HEK293 (cell line): ENCODE results near the gene SUSD6.
A peak's percentile ranks its signal among the peaks of the same experiment; 100 is the strongest.

Source experiments
- CTCF ChIA-PET: fragments of 350-600 bp; formaldehyde crosslinking; extraction: SDS; loops from one replicate; lab custom pipeline; 2021; ENCODE audit warnings: antibody characterized with exemption; lab: Yijun Ruan, JAX
- POLR2A ChIA-PET: fragments of 300-600 bp; formaldehyde crosslinking; extraction: SDS; loops from one replicate; lab custom pipeline; 2020; ENCODE audit warnings: antibody characterized with exemption, inconsistent platforms; lab: Yijun Ruan, JAX
- H3K27ac ChIP-seq: fragments of 200-500 bp; sonication (Bioruptor generic); 2 replicates; pipeline ENCODE4 v1.5.1; 2014; ENCODE audit warnings: low read depth, low read length, control low read depth, inconsistent platforms; ENCODE audit errors: extremely low read depth
- H3K36me3 ChIP-seq, 2 experiments: fragments of 200-500 bp in 1 of 2; sonication (Bioruptor generic) in 1 of 2; 1 replicate in 1 of 2; 2 replicates in 1 of 2; pipeline ENCODE4 v1.5.1; 2014 to 2017; ENCODE audit warnings: inconsistent platforms in 2 of 2, low read length in 2 of 2; ENCODE audit not compliant: control insufficient read depth in 2 of 2, insufficient read depth in 1 of 2
- H3K4me1 ChIP-seq: fragments of 200-500 bp; sonication (Bioruptor generic); 2 replicates; pipeline ENCODE4 v1.5.1; 2014; ENCODE audit warnings: mild to moderate bottlenecking, low read length, inconsistent platforms; ENCODE audit not compliant: control insufficient read depth, insufficient read depth
- H3K4me3 ChIP-seq: 2 replicates; pipeline ENCODE4 v1.5.1; 2011; ENCODE audit warnings: low read depth, mild to moderate bottlenecking, control low read depth, low read length, moderate library complexity
- H3K9me3 ChIP-seq: fragments of 200-500 bp; sonication (Bioruptor generic); 2 replicates; pipeline ENCODE4 v1.5.1; 2014; ENCODE audit warnings: low read depth, low read length, inconsistent platforms; ENCODE audit not compliant: control insufficient read depth, insufficient read depth
- FEZF1 ChIP-seq: fragments of 450-650 bp; formaldehyde crosslinking; IDR thresholded peaks from 2 replicates; pipeline ENCODE4 v1.5.1; 2016; ENCODE audit warnings: missing biosample characterization, missing genetic modification characterization
- KLF7 ChIP-seq: fragments of 450-650 bp; formaldehyde crosslinking; IDR thresholded peaks from 2 replicates; pipeline ENCODE4 v1.5.1; 2016; ENCODE audit warnings: missing biosample characterization, missing genetic modification characterization, borderline replicate concordance
- MZF1 ChIP-seq: fragments of 450-650 bp; formaldehyde crosslinking; IDR thresholded peaks from 2 replicates; pipeline ENCODE4 v1.5.1; 2017; ENCODE audit warnings: missing biosample characterization, missing genetic modification characterization, borderline replicate concordance
- PRDM1 ChIP-seq: fragments of 450-650 bp; formaldehyde crosslinking; IDR thresholded peaks from 2 replicates; pipeline ENCODE4; 2016; ENCODE audit warnings: missing biosample characterization, missing genetic modification characterization
- RBAK ChIP-seq: fragments of 450-650 bp; formaldehyde crosslinking; IDR thresholded peaks from 2 replicates; pipeline ENCODE4 v1.5.1; 2016; ENCODE audit warnings: missing biosample characterization, missing genetic modification characterization
- YY1 ChIP-seq: fragments of 450-650 bp; formaldehyde crosslinking; IDR thresholded peaks from 2 replicates; pipeline ENCODE4 v1.5.1; 2018; ENCODE audit warnings: missing biosample characterization, missing genetic modification characterization
- ZNF133 ChIP-seq: fragments of 450-650 bp; formaldehyde crosslinking; IDR thresholded peaks from 2 replicates; pipeline ENCODE4 v1.5.1; 2016; ENCODE audit warnings: missing biosample characterization, missing genetic modification characterization
- ZNF138 ChIP-seq: fragments of 450-650 bp; formaldehyde crosslinking; IDR thresholded peaks from 2 replicates; pipeline ENCODE4 v1.5.1; 2016; ENCODE audit warnings: missing biosample characterization, missing genetic modification characterization, borderline replicate concordance
- ZNF175 ChIP-seq: fragments of 450-650 bp; formaldehyde crosslinking; IDR thresholded peaks from 2 replicates; pipeline ENCODE4 v1.5.1; 2016; ENCODE audit warnings: missing biosample characterization, missing genetic modification characterization
- ZNF221 ChIP-seq: fragments of 450-650 bp; formaldehyde crosslinking; IDR thresholded peaks from 2 replicates; pipeline ENCODE4 v1.5.1; 2017; ENCODE audit warnings: missing biosample characterization, missing genetic modification characterization, borderline replicate concordance
- ZNF302 ChIP-seq: fragments of 450-650 bp; formaldehyde crosslinking; IDR thresholded peaks from 2 replicates; pipeline ENCODE4 v1.5.1; 2016; ENCODE audit warnings: missing biosample characterization, missing genetic modification characterization, low read depth
- ZNF366 ChIP-seq: fragments of 450-650 bp; formaldehyde crosslinking; conservative IDR thresholded peaks from 2 replicates; pipeline ENCODE4 v1.5.1; 2016; ENCODE audit warnings: missing biosample characterization, missing genetic modification characterization
- ZNF404 ChIP-seq: fragments of 450-650 bp; formaldehyde crosslinking; IDR thresholded peaks from 2 replicates; pipeline ENCODE4 v1.5.1; 2017; ENCODE audit warnings: missing biosample characterization, missing genetic modification characterization
- ZNF473 ChIP-seq: fragments of 450-650 bp; formaldehyde crosslinking; IDR thresholded peaks from 2 replicates; pipeline ENCODE4 v1.5.1; 2017; ENCODE audit warnings: missing biosample characterization, missing genetic modification characterization
- ZNF571 ChIP-seq: fragments of 450-650 bp; formaldehyde crosslinking; IDR thresholded peaks from 2 replicates; pipeline ENCODE4 v1.5.0; 2017; ENCODE audit warnings: missing biosample characterization, missing genetic modification characterization
- ZNF776 ChIP-seq: fragments of 450-650 bp; formaldehyde crosslinking; IDR thresholded peaks from 2 replicates; pipeline ENCODE4 v1.5.0; 2017; ENCODE audit warnings: missing biosample characterization, missing genetic modification characterization, borderline replicate concordance
- TF ChIP-seq, protein P1 (sequence below): fragments of 450-650 bp; formaldehyde crosslinking; conservative IDR thresholded peaks from 2 replicates; pipeline ENCODE4 v1.5.1; 2016; ENCODE audit warnings: low read depth, missing biosample characterization, missing genetic modification characterization
- TF ChIP-seq, protein P2 (sequence below): fragments of 450-650 bp; formaldehyde crosslinking; IDR thresholded peaks from 2 replicates; pipeline ENCODE4; 2016; ENCODE audit warnings: missing biosample characterization, missing genetic modification characterization
- TF ChIP-seq, protein P3 (sequence below): fragments of 450-650 bp; formaldehyde crosslinking; IDR thresholded peaks from 2 replicates; pipeline ENCODE4 v1.5.1; 2016; ENCODE audit warnings: missing biosample characterization, missing genetic modification characterization
- TF ChIP-seq, protein P4 (sequence below): fragments of 450-650 bp; IDR thresholded peaks from 2 replicates; pipeline ENCODE4 v1.5.1; 2018; ENCODE audit warnings: missing biosample characterization, missing genetic modification characterization
- TF ChIP-seq, protein P5 (sequence below): fragments of 450-650 bp; formaldehyde crosslinking; IDR thresholded peaks from 2 replicates; pipeline ENCODE4 v1.5.1; 2016; ENCODE audit warnings: missing biosample characterization, missing genetic modification characterization

Gene SUSD6

DNA sequence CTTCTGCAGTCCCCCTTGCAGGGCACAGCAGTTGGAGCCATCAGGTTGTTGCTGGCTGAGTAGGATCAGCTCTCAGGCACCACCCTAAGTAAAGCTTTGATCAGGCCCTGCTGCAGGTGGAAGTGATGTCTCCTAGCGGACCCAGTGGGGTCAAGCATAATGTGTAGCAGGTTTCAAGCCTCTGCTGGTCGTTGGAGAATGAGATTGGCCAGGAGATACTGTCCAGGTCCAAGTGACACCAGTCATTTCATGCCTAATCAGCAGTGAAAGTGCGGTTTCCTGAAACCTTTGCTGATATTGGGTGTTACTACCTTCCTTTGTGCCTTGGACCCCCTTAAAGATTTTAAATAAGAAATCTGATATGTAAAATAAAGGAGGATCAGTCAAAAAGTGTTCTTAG lies 72.6 kb downstream of the SUSD6 start (continued):
- TF ChIP-seq, protein P1, sequence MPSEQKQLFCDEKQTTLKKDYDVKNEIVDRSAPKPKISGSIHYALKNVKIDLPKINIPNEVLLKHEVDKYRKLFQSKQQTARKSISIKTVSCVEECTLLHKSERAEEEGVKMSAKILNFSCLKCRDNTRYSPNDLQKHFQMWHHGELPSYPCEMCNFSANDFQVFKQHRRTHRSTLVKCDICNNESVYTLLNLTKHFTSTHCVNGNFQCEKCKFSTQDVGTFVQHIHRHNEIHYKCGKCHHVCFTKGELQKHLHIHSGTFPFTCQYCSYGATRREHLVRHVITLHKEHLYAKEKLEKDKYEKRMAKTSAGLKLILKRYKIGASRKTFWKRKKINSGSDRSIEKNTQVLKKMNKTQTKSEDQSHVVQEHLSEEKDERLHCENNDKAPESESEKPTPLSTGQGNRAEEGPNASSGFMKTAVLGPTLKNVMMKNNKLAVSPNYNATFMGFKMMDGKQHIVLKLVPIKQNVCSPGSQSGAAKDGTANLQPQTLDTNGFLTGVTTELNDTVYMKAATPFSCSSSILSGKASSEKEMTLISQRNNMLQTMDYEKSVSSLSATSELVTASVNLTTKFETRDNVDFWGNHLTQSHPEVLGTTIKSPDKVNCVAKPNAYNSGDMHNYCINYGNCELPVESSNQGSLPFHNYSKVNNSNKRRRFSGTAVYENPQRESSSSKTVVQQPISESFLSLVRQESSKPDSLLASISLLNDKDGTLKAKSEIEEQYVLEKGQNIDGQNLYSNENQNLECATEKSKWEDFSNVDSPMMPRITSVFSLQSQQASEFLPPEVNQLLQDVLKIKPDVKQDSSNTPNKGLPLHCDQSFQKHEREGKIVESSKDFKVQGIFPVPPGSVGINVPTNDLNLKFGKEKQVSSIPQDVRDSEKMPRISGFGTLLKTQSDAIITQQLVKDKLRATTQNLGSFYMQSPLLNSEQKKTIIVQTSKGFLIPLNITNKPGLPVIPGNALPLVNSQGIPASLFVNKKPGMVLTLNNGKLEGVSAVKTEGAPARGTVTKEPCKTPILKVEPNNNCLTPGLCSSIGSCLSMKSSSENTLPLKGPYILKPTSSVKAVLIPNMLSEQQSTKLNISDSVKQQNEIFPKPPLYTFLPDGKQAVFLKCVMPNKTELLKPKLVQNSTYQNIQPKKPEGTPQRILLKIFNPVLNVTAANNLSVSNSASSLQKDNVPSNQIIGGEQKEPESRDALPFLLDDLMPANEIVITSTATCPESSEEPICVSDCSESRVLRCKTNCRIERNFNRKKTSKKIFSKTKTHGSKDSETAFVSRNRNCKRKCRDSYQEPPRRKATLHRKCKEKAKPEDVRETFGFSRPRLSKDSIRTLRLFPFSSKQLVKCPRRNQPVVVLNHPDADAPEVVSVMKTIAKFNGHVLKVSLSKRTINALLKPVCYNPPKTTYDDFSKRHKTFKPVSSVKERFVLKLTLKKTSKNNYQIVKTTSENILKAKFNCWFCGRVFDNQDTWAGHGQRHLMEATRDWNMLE (tag by site-specific recombination), result no peak
- no peak for TF ChIP-seq FEZF1 (tag by site-specific recombination)

DNA sequence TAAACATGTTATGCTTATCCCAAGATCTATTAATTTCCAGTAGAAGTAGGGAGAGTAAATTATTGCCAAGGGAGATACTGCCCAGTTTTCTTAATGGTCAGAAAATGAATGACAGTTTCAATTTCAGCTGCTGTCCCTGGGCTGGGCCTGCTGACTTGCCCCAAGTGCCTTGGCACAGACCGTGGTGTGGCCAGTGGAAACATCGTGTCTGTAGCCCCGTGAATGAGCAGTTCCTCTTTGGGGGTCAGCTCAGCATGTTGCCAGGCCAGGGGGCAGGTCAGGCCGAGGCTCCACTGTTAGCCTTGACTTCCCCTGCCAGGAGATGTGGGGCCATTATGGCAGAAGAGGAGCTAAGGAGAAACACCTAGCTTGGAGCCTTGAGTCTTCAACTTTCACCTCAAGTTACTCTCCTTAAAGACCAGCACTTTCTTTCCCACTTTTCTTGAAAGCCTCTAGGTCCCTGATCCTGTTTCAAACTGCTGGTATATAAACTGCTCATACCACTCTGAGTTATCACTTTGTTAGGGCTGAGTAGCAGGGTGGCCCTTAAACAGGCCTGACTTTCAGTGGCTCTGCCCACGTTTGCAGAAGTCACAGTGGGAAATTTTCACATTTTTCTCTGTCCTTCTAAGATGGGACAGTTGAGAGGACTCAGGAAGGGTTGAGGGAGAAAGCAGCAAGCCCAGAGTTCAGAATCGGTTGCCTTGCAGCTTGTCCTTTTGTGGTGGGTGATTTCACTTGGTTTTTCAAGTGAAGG lies 73.2 kb downstream of the SUSD6 start:
- H3K27ac ChIP-seq, result no peak overlapping the region
- H3K4me3 ChIP-seq, result no peak overlapping the region
- POLR2A ChIA-PET, result no interaction called here
- no peak for TF ChIP-seq ZNF366 (tag by site-specific recombination)
- TF ChIP-seq PRDM1, result 0 out of 2 replicates have a peak, but pooled peaks have one; percentile 38
- CTCF ChIA-PET, result interaction anchor here (0.7 kb wide), 1 partner anchor 149 kb away, joined by 3 read pairs; no protein-coding TSS in a partner anchor
- no peaks in the 10 kb centered on the region for H3K36me3 ChIP-seq
- H3K9me3 ChIP-seq, result no peaks in the 10 kb centered on the region
- H3K4me1 ChIP-seq, result peaks cover 6% of the 10 kb centered on the region; the same call in 1 of the 2 replicates

DNA sequence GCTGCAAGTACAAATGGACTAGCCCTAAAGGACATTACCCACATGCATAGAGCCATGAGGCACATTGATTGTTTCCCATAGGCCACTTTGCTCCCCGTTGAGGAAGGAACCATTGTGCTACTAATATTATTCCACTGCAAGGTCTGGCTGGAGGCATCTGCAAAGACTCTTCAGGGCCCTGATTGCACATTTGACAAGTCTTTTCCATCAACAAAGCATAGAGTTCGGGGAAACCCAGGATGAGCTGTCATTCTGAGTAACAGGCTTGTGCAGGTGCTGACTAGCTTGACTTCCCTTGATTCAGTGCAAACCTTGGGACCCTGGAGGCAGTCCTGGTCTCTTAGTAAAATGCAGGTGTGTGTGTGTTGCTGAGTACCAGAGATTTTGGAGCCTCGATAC lies 73.8 kb downstream of the SUSD6 start:
- H3K36me3 ChIP-seq, result no peaks in the 10 kb centered on the region
- peaks cover 6% of the 10 kb centered on the region; the same call in 1 of the 2 replicates for H3K4me1 ChIP-seq
- POLR2A ChIA-PET, result no interaction called here
- CTCF ChIA-PET, result interaction anchor here (0.5 kb wide), 1 partner anchor 263 kb away, joined by 3 read pairs; no protein-coding TSS in a partner anchor
- H3K9me3 ChIP-seq, result no peaks in the 10 kb centered on the region
- no peak overlapping the region for H3K27ac ChIP-seq
- H3K4me3 ChIP-seq, result no peak overlapping the region
- TF ChIP-seq KLF7 (tag by site-specific recombination), result no peak
- no peak for TF ChIP-seq YY1
- TF ChIP-seq ZNF473 (tag by site-specific recombination), result no peak
- TF ChIP-seq, protein P2, sequence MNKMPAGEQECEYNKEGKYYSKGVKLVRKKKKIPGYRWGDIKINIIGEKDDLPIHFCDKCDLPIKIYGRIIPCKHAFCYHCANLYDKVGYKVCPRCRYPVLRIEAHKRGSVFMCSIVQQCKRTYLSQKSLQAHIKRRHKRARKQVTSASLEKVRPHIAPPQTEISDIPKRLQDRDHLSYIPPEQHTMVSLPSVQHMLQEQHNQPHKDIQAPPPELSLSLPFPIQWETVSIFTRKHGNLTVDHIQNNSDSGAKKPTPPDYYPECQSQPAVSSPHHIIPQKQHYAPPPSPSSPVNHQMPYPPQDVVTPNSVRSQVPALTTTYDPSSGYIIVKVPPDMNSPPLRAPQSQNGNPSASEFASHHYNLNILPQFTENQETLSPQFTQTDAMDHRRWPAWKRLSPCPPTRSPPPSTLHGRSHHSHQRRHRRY (tag by site-specific recombination), result no peak
- no peak for TF ChIP-seq ZNF776 (tag by site-specific recombination)
- no peak for TF ChIP-seq ZNF221 (tag by site-specific recombination)
- TF ChIP-seq ZNF404 (tag by site-specific recombination), result no peak
- TF ChIP-seq, protein P3, sequence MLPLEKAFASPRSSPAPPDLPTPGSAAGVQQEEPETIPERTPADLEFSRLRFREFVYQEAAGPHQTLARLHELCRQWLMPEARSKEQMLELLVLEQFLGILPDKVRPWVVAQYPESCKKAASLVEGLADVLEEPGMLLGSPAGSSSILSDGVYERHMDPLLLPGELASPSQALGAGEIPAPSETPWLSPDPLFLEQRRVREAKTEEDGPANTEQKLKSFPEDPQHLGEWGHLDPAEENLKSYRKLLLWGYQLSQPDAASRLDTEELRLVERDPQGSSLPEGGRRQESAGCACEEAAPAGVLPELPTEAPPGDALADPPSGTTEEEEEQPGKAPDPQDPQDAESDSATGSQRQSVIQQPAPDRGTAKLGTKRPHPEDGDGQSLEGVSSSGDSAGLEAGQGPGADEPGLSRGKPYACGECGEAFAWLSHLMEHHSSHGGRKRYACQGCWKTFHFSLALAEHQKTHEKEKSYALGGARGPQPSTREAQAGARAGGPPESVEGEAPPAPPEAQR (tag by site-specific recombination), result no peak
- TF ChIP-seq, protein P4, sequence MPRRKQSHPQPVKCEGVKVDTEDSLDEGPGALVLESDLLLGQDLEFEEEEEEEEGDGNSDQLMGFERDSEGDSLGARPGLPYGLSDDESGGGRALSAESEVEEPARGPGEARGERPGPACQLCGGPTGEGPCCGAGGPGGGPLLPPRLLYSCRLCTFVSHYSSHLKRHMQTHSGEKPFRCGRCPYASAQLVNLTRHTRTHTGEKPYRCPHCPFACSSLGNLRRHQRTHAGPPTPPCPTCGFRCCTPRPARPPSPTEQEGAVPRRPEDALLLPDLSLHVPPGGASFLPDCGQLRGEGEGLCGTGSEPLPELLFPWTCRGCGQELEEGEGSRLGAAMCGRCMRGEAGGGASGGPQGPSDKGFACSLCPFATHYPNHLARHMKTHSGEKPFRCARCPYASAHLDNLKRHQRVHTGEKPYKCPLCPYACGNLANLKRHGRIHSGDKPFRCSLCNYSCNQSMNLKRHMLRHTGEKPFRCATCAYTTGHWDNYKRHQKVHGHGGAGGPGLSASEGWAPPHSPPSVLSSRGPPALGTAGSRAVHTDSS (tag by site-specific recombination), result no peak
- no peak for TF ChIP-seq ZNF133
- TF ChIP-seq ZNF175 (tag by site-specific recombination), result no peak
- no peak for TF ChIP-seq ZNF571 (tag by site-specific recombination)
- TF ChIP-seq RBAK (tag by site-specific recombination), result no peak
- no peak for TF ChIP-seq ZNF302 (tag by site-specific recombination)
- TF ChIP-seq, protein P5, sequence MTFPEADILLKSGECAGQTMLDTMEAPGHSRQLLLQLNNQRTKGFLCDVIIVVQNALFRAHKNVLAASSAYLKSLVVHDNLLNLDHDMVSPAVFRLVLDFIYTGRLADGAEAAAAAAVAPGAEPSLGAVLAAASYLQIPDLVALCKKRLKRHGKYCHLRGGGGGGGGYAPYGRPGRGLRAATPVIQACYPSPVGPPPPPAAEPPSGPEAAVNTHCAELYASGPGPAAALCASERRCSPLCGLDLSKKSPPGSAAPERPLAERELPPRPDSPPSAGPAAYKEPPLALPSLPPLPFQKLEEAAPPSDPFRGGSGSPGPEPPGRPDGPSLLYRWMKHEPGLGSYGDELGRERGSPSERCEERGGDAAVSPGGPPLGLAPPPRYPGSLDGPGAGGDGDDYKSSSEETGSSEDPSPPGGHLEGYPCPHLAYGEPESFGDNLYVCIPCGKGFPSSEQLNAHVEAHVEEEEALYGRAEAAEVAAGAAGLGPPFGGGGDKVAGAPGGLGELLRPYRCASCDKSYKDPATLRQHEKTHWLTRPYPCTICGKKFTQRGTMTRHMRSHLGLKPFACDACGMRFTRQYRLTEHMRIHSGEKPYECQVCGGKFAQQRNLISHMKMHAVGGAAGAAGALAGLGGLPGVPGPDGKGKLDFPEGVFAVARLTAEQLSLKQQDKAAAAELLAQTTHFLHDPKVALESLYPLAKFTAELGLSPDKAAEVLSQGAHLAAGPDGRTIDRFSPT, result no peak
- TF ChIP-seq MZF1 (tag by site-specific recombination), result no peak
- TF ChIP-seq ZNF138, result no peak
